Neural progenitor cell (in vitro differentiated cells): ENCODE results near the gene ORC5. TPM values are rescaled to one million over a fixed set of nuclear protein-coding genes. Genes with fewer than 3 reads are reported as not detected.

Source experiments
- DNase-seq: peaks from one replicate; pipeline ENCODE4 v3.0.0-alpha.2; 2016; ENCODE audit warnings: low spot score
- H2AFZ ChIP-seq: fragments of 200-600 bp; sonication (generic); replicated peaks from 2 replicates; pipeline ENCODE4 v1.6.1; 2016; ENCODE audit warnings: antibody characterized with exemption
- H3F3A ChIP-seq: fragments of 200-600 bp; sonication (generic); 2 replicates; pipeline ENCODE4 v1.6.1; 2016; ENCODE audit warnings: antibody characterized with exemption, low read depth
- H3K27ac ChIP-seq: fragments of 200-600 bp; sonication (generic); 2 replicates; pipeline ENCODE4 v1.5.1; 2016; ENCODE audit warnings: mild to moderate bottlenecking
- H3K27me3 ChIP-seq: fragments of 200-600 bp; sonication (generic); 2 replicates; pipeline ENCODE4 v1.6.1; 2016; ENCODE audit warnings: mild to moderate bottlenecking, moderate library complexity
- H3K36me3 ChIP-seq: fragments of 200-600 bp; sonication (generic); 2 replicates; pipeline ENCODE4 v1.5.1; 2016
- H3K4me1 ChIP-seq: fragments of 200-600 bp; sonication (generic); 2 replicates; pipeline ENCODE4 v1.6.1; 2016; ENCODE audit warnings: mixed run types
- H3K4me2 ChIP-seq: fragments of 200-600 bp; sonication (generic); 2 replicates; pipeline ENCODE4 v1.6.1; 2016
- H3K4me3 ChIP-seq: fragments of 200-600 bp; sonication (generic); 2 replicates; pipeline ENCODE4 v1.5.1; 2016
- H3K79me2 ChIP-seq: fragments of 200-600 bp; sonication (generic); 2 replicates; pipeline ENCODE4 v1.6.1; 2016; ENCODE audit warnings: low read depth
- H3K9ac ChIP-seq: fragments of 200-600 bp; sonication (generic); 2 replicates; pipeline ENCODE4 v1.6.1; 2016
- H3K9me3 ChIP-seq: fragments of 200-600 bp; sonication (generic); 2 replicates; pipeline ENCODE4 v1.5.1; 2016; ENCODE audit warnings: low read depth
- H4K20me1 ChIP-seq: fragments of 200-600 bp; sonication (generic); 2 replicates; pipeline ENCODE4 v1.6.1; 2016; ENCODE audit warnings: low read depth
- H3K27ac Mint-ChIP-seq: 3 replicates; pipeline ENCODE4 v1.8.0; 2021; ENCODE audit warnings: mixed read lengths
- H3K27me3 Mint-ChIP-seq: 2 replicates; pipeline ENCODE4 v1.8.0; 2022; ENCODE audit warnings: low read depth, mild to moderate bottlenecking, inconsistent platforms, moderate library complexity, mixed read lengths; ENCODE audit not compliant: insufficient read depth
- H3K36me3 Mint-ChIP-seq: 3 replicates; pipeline ENCODE4 v1.8.0; 2021; ENCODE audit warnings: mixed read lengths
- H3K4me1 Mint-ChIP-seq: 3 replicates; pipeline ENCODE4 v1.8.0; 2021; ENCODE audit warnings: mixed read lengths
- H3K4me3 Mint-ChIP-seq: 3 replicates; pipeline ENCODE4 v1.8.0; 2021; ENCODE audit warnings: mild to moderate bottlenecking, moderate library complexity, mixed read lengths
- H3K9me3 Mint-ChIP-seq: 3 replicates; pipeline ENCODE4 v1.8.0; 2020; ENCODE audit warnings: mixed read lengths
- CTCF ChIP-seq: fragments of 200-600 bp; sonication (generic); IDR thresholded peaks from 2 replicates; pipeline ENCODE4 v1.5.1; 2017; ENCODE audit warnings: antibody characterized with exemption, mild to moderate bottlenecking
- EZH2 ChIP-seq: fragments of 200-600 bp; sonication (generic); IDR thresholded peaks from 2 replicates; pipeline ENCODE4 v1.6.1; 2017; ENCODE audit warnings: antibody characterized with exemption, mild to moderate bottlenecking, moderate library complexity
- EZH2phosphoT487 ChIP-seq: fragments of 200-600 bp; sonication (generic); IDR thresholded peaks from 2 replicates; pipeline ENCODE4 v1.6.1; 2017; ENCODE audit warnings: antibody characterized with exemption
- total RNA-seq: library from RNA; depleted of rRNA; stranded (reverse); fragments of >200 nt; gene quantifications from 2 replicates; pipeline ENCODE4 v1.2.3, GENCODE V29; 2015; ENCODE audit warnings: low replicate concordance

ORC5 gene
- total RNA-seq, 1 donor from 2014 or later, result 14.9 TPM

GRCh38 chr7:104175361-104175984, 32.3 kb downstream of the ORC5 start:
- Histone ChIP-seq H3K4me1 (no peaks in the 10 kb centered on the region), H3K27ac (no peak overlapping the region), H3K4me3 (no peak overlapping the region), H3F3A (no peaks in the 10 kb centered on the region), H3K4me2 (no peak overlapping the region), H3K27me3 (no peaks in the 10 kb centered on the region), H3K79me2 (no peaks in the 10 kb centered on the region), H2AFZ (no peak overlapping the region), H3K9me3 (peaks cover 19% of the 10 kb centered on the region), H3K9ac (no peak overlapping the region), H3K36me3 (peaks cover 12% of the 10 kb centered on the region), H4K20me1 (no peaks in the 10 kb centered on the region)
- TF ChIP-seq EZH2phosphoT487 (no peak), EZH2 (no peak), CTCF (no peak)
- no peak for DNase-seq
- Mint-ChIP-seq H3K9me3 (peaks cover 23% of the 10 kb centered on the region), H3K36me3 (peaks cover 58% of the 10 kb centered on the region), H3K4me3 (no peak overlapping the region), H3K27me3 (no peaks in the 10 kb centered on the region), H3K4me1 (peaks cover 2% of the 10 kb centered on the region), H3K27ac (no peak overlapping the region)

GRCh38 chr7:104174798-104175197, 33.0 kb downstream of the ORC5 start:
- H3K27me3 Mint-ChIP-seq, result no peaks in the 10 kb centered on the region
- H3K4me3 Mint-ChIP-seq, result no peak overlapping the region
- Histone ChIP-seq H2AFZ (no peak overlapping the region), H4K20me1 (no peaks in the 10 kb centered on the region), H3F3A (no peaks in the 10 kb centered on the region), H3K4me2 (no peak overlapping the region), H3K9ac (no peak overlapping the region), H3K36me3 (peaks cover 5% of the 10 kb centered on the region), H3K4me3 (no peak overlapping the region), H3K9me3 (peaks cover 13% of the 10 kb centered on the region), H3K27ac (no peak overlapping the region), H3K27me3 (no peaks in the 10 kb centered on the region), H3K79me2 (no peaks in the 10 kb centered on the region), H3K4me1 (no peaks in the 10 kb centered on the region)
- DNase-seq, result no peak
- H3K4me1 Mint-ChIP-seq, result peaks cover 2% of the 10 kb centered on the region
- TF ChIP-seq CTCF (no peak), EZH2phosphoT487 (no peak), EZH2 (no peak)
- peak overlapping the region; percentile 84 for H3K27ac Mint-ChIP-seq
- peaks cover 20% of the 10 kb centered on the region for H3K9me3 Mint-ChIP-seq
- H3K36me3 Mint-ChIP-seq, result peaks cover 57% of the 10 kb centered on the region

GRCh38 chr7:104162081-104162480, 45.7 kb downstream of the ORC5 start:
- Histone ChIP-seq H3K36me3 (no peaks in the 10 kb centered on the region), H4K20me1 (no peaks in the 10 kb centered on the region), H3K9ac (no peak overlapping the region), H3K4me3 (no peak overlapping the region), H3F3A (no peaks in the 10 kb centered on the region), H3K27me3 (no peaks in the 10 kb centered on the region), H3K4me1 (no peaks in the 10 kb centered on the region), H3K9me3 (no peaks in the 10 kb centered on the region), H2AFZ (no peak overlapping the region), H3K4me2 (no peak overlapping the region), H3K27ac (no peak overlapping the region), H3K79me2 (no peaks in the 10 kb centered on the region)
- TF ChIP-seq EZH2, result no peak
- no peak for TF ChIP-seq CTCF
- TF ChIP-seq EZH2phosphoT487, result no peak
- DNase-seq, result no peak
- H3K4me1 Mint-ChIP-seq, result no peaks in the 10 kb centered on the region
- no peaks in the 10 kb centered on the region for H3K9me3 Mint-ChIP-seq
- H3K27ac Mint-ChIP-seq, result no peak overlapping the region
- peaks cover 8% of the 10 kb centered on the region for H3K36me3 Mint-ChIP-seq
- H3K27me3 Mint-ChIP-seq, result no peaks in the 10 kb centered on the region
- H3K4me3 Mint-ChIP-seq, result no peak overlapping the region
